Trophoblast cell (in vitro differentiated cells and primary cell): ENCODE results near the gene MTHFD2L. TPM values are rescaled to one million over a fixed set of nuclear protein-coding genes. Genes with fewer than 3 reads are reported as not detected.

Experiments used
- DNase-seq, 2 donors: peaks; one replicate each; pipeline ENCODE4 v3.0.0-alpha.2; 2016
- H2AFZ ChIP-seq: 2 replicates; pipeline ENCODE4 v1.6.1; 2013; ENCODE audit warnings: low read length, moderate library complexity, mild to moderate bottlenecking; ENCODE audit not compliant: insufficient read depth, poor library complexity
- H2AK5ac ChIP-seq: 2 replicates; pipeline ENCODE4 v1.6.1; 2013; ENCODE audit warnings: mild to moderate bottlenecking, low read length
- H2BK120ac ChIP-seq: 2 replicates; pipeline ENCODE4 v1.6.1; 2013; ENCODE audit warnings: low read length, mild to moderate bottlenecking, moderate library complexity; ENCODE audit not compliant: insufficient read depth, poor library complexity
- H2BK12ac ChIP-seq: 2 replicates; pipeline ENCODE4 v1.6.1; 2013; ENCODE audit warnings: mild to moderate bottlenecking, low read length, moderate library complexity
- H2BK5ac ChIP-seq: 2 replicates; pipeline ENCODE4 v1.6.1; 2013; ENCODE audit warnings: low read length, low read depth, moderate library complexity, mild to moderate bottlenecking; ENCODE audit not compliant: poor library complexity
- H3K14ac ChIP-seq: 2 replicates; pipeline ENCODE4 v1.6.1; 2013; ENCODE audit warnings: mild to moderate bottlenecking, low read length
- H3K18ac ChIP-seq: 2 replicates; pipeline ENCODE4 v1.6.1; 2013; ENCODE audit warnings: mild to moderate bottlenecking, low read length
- H3K23ac ChIP-seq: 2 replicates; pipeline ENCODE4 v1.6.1; 2013; ENCODE audit warnings: low read length
- H3K27ac ChIP-seq: 2 replicates; pipeline ENCODE4 v1.5.1; 2013; ENCODE audit warnings: low read depth, mild to moderate bottlenecking, inconsistent platforms, low read length, moderate library complexity
- H3K27me3 ChIP-seq: 2 replicates; pipeline ENCODE4 v1.6.1; 2013; ENCODE audit warnings: inconsistent platforms, mild to moderate bottlenecking, low read length, moderate library complexity; ENCODE audit not compliant: insufficient read depth
- H3K36me3 ChIP-seq, 2 experiments: 1 replicate in 1 of 2; 2 replicates in 1 of 2; pipeline ENCODE4 v1.6.1; 2013; ENCODE audit warnings: low read length in 2 of 2, mild to moderate bottlenecking in 2 of 2, moderate library complexity in 1 of 2; ENCODE audit not compliant: insufficient read depth in 2 of 2, control insufficient read depth in 1 of 2
- H3K4ac ChIP-seq: 2 replicates; pipeline ENCODE4 v1.6.1; 2013; ENCODE audit warnings: low read depth, mild to moderate bottlenecking, low read length, moderate library complexity
- H3K4me1 ChIP-seq, 2 experiments: 1 replicate in 1 of 2; 2 replicates in 1 of 2; pipeline ENCODE4 v1.6.1; 2013; ENCODE audit warnings: low read length in 2 of 2, mild to moderate bottlenecking in 2 of 2, moderate library complexity in 1 of 2; ENCODE audit not compliant: insufficient read depth in 2 of 2, control insufficient read depth in 1 of 2
- H3K4me2 ChIP-seq: 2 replicates; pipeline ENCODE4 v1.6.1; 2013; ENCODE audit warnings: inconsistent platforms, mild to moderate bottlenecking, low read length, moderate library complexity
- H3K4me3 ChIP-seq: 2 replicates; pipeline ENCODE4 v1.5.1; 2013; ENCODE audit warnings: mild to moderate bottlenecking, low read depth, low read length, inconsistent platforms
- H3K79me1 ChIP-seq: one replicate; pipeline ENCODE4 v1.6.1; 2013; ENCODE audit warnings: low read length
- H3K79me2 ChIP-seq: 2 replicates; pipeline ENCODE4 v1.6.1; 2013; ENCODE audit warnings: low read length, mild to moderate bottlenecking; ENCODE audit not compliant: control insufficient read depth, insufficient read depth, poor library complexity
- H3K9ac ChIP-seq: 2 replicates; pipeline ENCODE4 v1.6.1; 2013; ENCODE audit warnings: mild to moderate bottlenecking, low read length
- H3K9me3 ChIP-seq: 2 replicates; pipeline ENCODE4 v1.6.1; 2013; ENCODE audit warnings: low read depth, mild to moderate bottlenecking, control low read depth, inconsistent platforms, low read length; ENCODE audit not compliant: insufficient read depth
- H4K12ac ChIP-seq: 2 replicates; pipeline ENCODE4 v1.6.1; 2013; ENCODE audit warnings: low read depth, mild to moderate bottlenecking, low read length, moderate library complexity
- H4K8ac ChIP-seq: 2 replicates; pipeline ENCODE4 v1.6.1; 2013; ENCODE audit warnings: low read depth, mild to moderate bottlenecking, low read length, moderate library complexity
- H4K91ac ChIP-seq: one replicate; pipeline ENCODE4 v1.6.1; 2013; ENCODE audit warnings: low read depth, mild to moderate bottlenecking, low read length, moderate library complexity
- WGBS: extraction: QIAGEN DNeasy Blood & Tissue Kit; methylation state at CpG from one replicate; pipeline ENCODE4 v1.1.7; 2013; ENCODE audit warnings: missing lambda C conversion rate; ENCODE audit not compliant: insufficient read length, insufficient coverage; ENCODE audit errors: extremely low coverage; 5-methylcytosine and 5-hydroxymethylcytosine counted together
- polyA plus RNA-seq: library from polyadenylated mRNA; stranded (reverse); fragments of 200-250 nt; gene quantifications from 2 replicates; pipeline ENCODE4 v1.2.3, GENCODE V29; 2013

MTHFD2L gene
- 6.5 and 6.8 TPM in 2 replicates for polyA plus RNA-seq

DNA sequence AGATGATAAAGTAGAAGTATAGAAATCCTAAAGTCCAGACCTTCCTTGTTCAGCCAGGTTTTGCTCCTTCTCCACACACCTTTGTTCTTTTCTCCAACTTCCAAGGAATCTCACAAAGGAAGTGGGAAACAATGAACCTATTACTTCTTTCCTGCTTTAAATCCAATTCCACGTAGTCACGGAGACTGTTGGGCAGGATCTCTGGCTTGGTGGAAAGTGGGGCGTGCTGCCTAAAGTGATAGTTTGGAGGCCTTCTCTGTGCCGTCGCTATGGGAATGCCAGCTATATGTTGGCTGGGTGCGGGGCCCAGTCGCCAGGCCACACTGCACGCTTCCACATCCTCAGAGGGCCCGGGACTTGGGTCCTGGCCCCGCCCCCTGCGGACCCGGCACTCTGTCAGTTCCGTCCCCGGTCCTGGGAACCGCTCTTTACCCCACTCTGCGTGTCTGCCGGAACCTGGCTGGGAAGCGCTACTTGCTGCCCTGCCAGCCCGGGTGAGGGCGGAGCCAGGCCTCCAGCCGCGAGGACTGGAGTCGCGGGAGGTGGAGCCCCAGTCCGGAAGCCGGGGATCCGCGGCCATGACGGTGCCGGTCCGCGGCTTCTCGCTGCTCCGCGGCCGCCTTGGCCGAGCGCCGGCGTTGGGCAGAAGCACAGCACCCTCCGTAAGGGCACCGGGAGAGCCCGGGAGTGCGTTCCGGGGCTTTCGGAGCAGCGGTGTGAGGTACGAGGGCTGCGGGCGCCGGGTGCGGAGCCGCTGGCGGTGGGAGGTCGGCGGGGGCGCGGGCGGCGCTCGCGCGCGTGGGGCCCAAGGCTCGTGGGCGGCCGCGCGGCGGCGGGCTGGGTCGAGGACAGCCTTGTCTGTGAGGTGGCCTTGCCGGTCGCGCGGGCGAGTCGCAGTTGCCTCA, at the start of gene MTHFD2L:
TSS of gene MTHFD2L (plus strand) at position 558 of the 905 bp plus-strand sequence. CDS start at position 579, 21 bp downstream.
- Histone ChIP-seq H2AK5ac (no peak within 1 kb of the TSS), H3K14ac (peak within 1 kb of the TSS; percentile 89), H3K4me2 (peak within 1 kb of the TSS; percentile 87), H3K18ac (peak within 1 kb of the TSS; percentile 89), H4K12ac (peak within 1 kb of the TSS; percentile 73), H3K4me3 (peak within 1 kb of the TSS; percentile 96), H3K79me2 (peaks cover 7% of the 10 kb centered on the region), H3K4ac (peak within 1 kb of the TSS; percentile 97), H3K27ac (peak within 1 kb of the TSS; percentile 86), H3K9ac (peak within 1 kb of the TSS; percentile 94), H4K91ac (peak within 1 kb of the TSS; percentile 95), H2BK120ac (peak within 1 kb of the TSS; percentile 89), H2BK5ac (peak within 1 kb of the TSS; percentile 79), H2BK12ac (no peak within 1 kb of the TSS), H3K23ac (no peak within 1 kb of the TSS), H3K9me3 (no peaks in the 10 kb centered on the region), H2AFZ (peak within 1 kb of the TSS; percentile 84), H3K79me1 (peaks cover 7% of the 10 kb centered on the region), H3K27me3 (no peaks in the 10 kb centered on the region), H3K4me1 (no peaks in the 10 kb centered on the region), H3K36me3 (peaks cover 0 to 1% of the 10 kb centered on the region in 2 experiments), H4K8ac (peak within 1 kb of the TSS; percentile 86)
- WGBS: no CpG with 5 or more reads among the region's 78 CpGs
- peak; percentile 91 to 92 for DNase-seq

DNA sequence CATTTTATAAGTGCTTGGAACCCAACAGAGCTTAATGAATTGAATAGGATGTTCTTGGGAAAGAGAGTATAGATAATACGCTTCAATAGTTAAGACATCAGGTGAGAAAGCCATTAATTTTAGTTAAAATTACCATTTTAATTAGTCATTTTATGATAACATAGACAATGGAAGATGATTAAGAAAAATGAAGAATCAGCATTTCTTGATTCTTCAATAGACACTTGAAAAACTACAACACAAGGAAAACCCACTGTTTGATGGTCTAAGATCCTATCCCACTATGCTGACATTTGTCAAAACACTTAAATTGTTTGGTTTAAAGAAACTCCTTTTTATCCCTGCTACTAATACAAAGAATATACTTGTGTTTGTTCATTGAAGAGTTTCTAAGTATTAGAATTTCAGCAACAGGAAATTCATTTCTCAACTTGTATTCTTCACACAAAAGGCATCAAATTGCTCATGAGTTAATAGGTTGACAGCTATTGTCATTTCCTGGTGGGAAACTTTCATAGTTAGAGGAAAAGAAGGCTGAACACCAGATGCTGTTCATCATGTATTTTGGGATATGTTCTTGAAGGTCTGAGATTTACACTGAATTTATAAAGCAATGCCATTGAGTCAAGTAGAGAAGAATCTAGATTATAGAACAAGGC, 49.3 kb upstream of the MTHFD2L start:
- Histone ChIP-seq H4K8ac (no peak overlapping the region), H3K4me1 (peaks cover 8 to 12% of the 10 kb centered on the region in 2 experiments), H4K12ac (no peak overlapping the region), H2BK5ac (peak overlapping the region; percentile 81), H3K36me3 (no peaks in the 10 kb centered on the region), H3K4ac (no peak overlapping the region), H2BK120ac (no peak overlapping the region), H2AK5ac (no peak overlapping the region), H3K27me3 (no peaks in the 10 kb centered on the region), H2BK12ac (peak overlapping the region; percentile 78), H3K9ac (no peak overlapping the region), H3K27ac (peak overlapping the region; percentile 82), H3K18ac (no peak overlapping the region), H3K4me2 (peak overlapping the region; percentile 4), H3K14ac (no peak overlapping the region), H3K23ac (no peak overlapping the region), H3K9me3 (no peaks in the 10 kb centered on the region), H4K91ac (no peak overlapping the region), H2AFZ (no peak overlapping the region), H3K79me1 (peaks cover 2% of the 10 kb centered on the region), H3K79me2 (no peaks in the 10 kb centered on the region), H3K4me3 (no peak overlapping the region)
- no peak for DNase-seq
- WGBS: no CpG with 5 or more reads among the region's 1 CpG

DNA sequence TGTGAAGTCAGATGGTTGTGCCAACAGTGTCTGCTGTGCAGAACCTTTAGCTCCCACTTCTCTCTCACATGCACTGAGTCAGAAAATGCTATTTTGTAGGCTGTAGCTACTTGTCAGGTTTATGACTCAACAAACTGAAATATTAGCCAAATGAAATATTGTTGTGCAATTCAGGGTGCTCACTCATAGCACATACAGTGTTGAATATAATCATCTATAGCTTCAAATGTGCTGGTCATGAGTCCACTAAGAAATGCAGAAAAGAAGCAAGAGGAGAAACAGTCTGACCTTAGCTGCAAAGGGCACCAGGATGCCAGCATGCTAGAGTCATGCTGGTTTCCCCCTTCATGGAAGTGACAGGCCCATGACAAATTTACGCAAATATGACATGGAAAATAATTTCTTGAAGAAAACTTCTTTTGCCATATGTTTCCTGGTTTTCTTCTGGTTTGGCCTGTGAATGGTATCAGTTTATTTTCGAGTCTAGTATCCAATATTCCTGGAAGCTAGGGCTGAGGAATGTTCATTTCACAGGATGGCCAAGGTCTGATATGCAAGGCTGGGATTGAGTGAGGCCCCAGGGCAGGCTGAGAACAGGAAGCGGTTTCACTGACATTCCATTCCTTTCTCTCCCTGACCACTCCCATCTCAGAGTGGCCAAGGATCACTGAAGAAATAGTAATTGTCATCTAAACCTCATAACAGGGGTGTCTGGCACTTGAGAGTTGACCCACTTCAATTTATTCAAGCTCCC, 48.6 kb upstream of the MTHFD2L start:
- peak overlapping the region; percentile 81 for H2BK5ac ChIP-seq
- H3K4me2 ChIP-seq: peak overlapping the region; percentile 4
- H3K14ac ChIP-seq: no peak overlapping the region
- no peak overlapping the region for H3K23ac ChIP-seq
- no peak overlapping the region for H3K18ac ChIP-seq
- H3K79me1 ChIP-seq: peaks cover 2% of the 10 kb centered on the region
- peak overlapping the region; percentile 17 for H4K91ac ChIP-seq
- no peak overlapping the region for H2BK120ac ChIP-seq
- no peak overlapping the region for H2AK5ac ChIP-seq
- WGBS: no CpG with 5 or more reads among the region's 3 CpGs
- peak overlapping the region; percentile 82 for H3K27ac ChIP-seq
- no peaks in the 10 kb centered on the region for H3K36me3 ChIP-seq
- H3K4me3 ChIP-seq: no peak overlapping the region
- H3K4ac ChIP-seq: no peak overlapping the region
- H3K9me3 ChIP-seq: no peaks in the 10 kb centered on the region
- H3K79me2 ChIP-seq: no peaks in the 10 kb centered on the region
- no peak overlapping the region for H2AFZ ChIP-seq
- H3K9ac ChIP-seq: no peak overlapping the region
- peak; percentile 84 to 97 for DNase-seq
- H4K12ac ChIP-seq: no peak overlapping the region
- H3K4me1 ChIP-seq: peaks cover 8 to 12% of the 10 kb centered on the region in 2 experiments
- H2BK12ac ChIP-seq: peak overlapping the region; percentile 78
- H3K27me3 ChIP-seq: no peaks in the 10 kb centered on the region
- H4K8ac ChIP-seq: no peak overlapping the region
